Stimulated activated naive CD8-positive, alpha-beta T cell treated with anti-CD3 and anti-CD28 coated beads, Interleukin-15, Interleukin-2, amounts not matched to agents 100 ng/mL and 50 ng/mL, for 24 hours (primary cell): ENCODE measurements around the gene RBM19.

Source experiments
- H3K27ac Mint-ChIP-seq: one replicate; pipeline ENCODE4 v1.8.0; 2021; ENCODE audit warnings: mild to moderate bottlenecking, mixed read lengths
- H3K27me3 Mint-ChIP-seq: one replicate; pipeline ENCODE4 v1.8.0; 2021; ENCODE audit warnings: mixed read lengths
- H3K36me3 Mint-ChIP-seq: one replicate; pipeline ENCODE4 v1.8.0; 2021; ENCODE audit warnings: low read depth, mixed read lengths
- H3K4me1 Mint-ChIP-seq: one replicate; pipeline ENCODE4 v1.8.0; 2021; ENCODE audit warnings: low read depth, mixed read lengths
- H3K4me3 Mint-ChIP-seq: one replicate; pipeline ENCODE4 v1.8.0; 2021; ENCODE audit warnings: mild to moderate bottlenecking, mixed read lengths
- H3K9me3 Mint-ChIP-seq: one replicate; pipeline ENCODE4 v1.8.0; 2021; ENCODE audit warnings: mixed read lengths

The RBM19 gene

GRCh38 chr12:113949321-113950305 is 16.5 kb downstream of the RBM19 start:
- peaks cover 75% of the 10 kb centered on the region for H3K36me3 Mint-ChIP-seq
- no peaks in the 10 kb centered on the region for H3K27me3 Mint-ChIP-seq
- no peaks in the 10 kb centered on the region for H3K4me1 Mint-ChIP-seq
- no peak overlapping the region for H3K27ac Mint-ChIP-seq
- no peaks in the 10 kb centered on the region for H3K9me3 Mint-ChIP-seq
- no peak overlapping the region for H3K4me3 Mint-ChIP-seq

- peaks cover 68% of the 10 kb centered on the region for H3K36me3 Mint-ChIP-seq
- H3K27me3 Mint-ChIP-seq = no peaks in the 10 kb centered on the region
- no peaks in the 10 kb centered on the region for H3K4me1 Mint-ChIP-seq
- H3K4me3 Mint-ChIP-seq = no peak overlapping the region
- no peaks in the 10 kb centered on the region for H3K9me3 Mint-ChIP-seq
- H3K27ac Mint-ChIP-seq = no peak overlapping the region
Observed at GRCh38 chr12:113948151-113948914, 17.8 kb downstream of the RBM19 start.

GRCh38 chr12:113946175-113946574 is 19.9 kb downstream of the RBM19 start:
- Mint-ChIP-seq H3K4me3 (no peak overlapping the region), H3K27me3 (no peaks in the 10 kb centered on the region), H3K27ac (no peak overlapping the region), H3K4me1 (no peaks in the 10 kb centered on the region), H3K36me3 (peaks cover 76% of the 10 kb centered on the region), H3K9me3 (no peaks in the 10 kb centered on the region)

GRCh38 chr12:113945174-113946173 is 20.7 kb downstream of the RBM19 start:
- H3K4me3 Mint-ChIP-seq = no peak overlapping the region

GRCh38 chr12:113942209-113942608 is 23.9 kb downstream of the RBM19 start:
- Mint-ChIP-seq H3K4me3 (no peak overlapping the region), H3K36me3 (peaks cover 67% of the 10 kb centered on the region), H3K9me3 (no peaks in the 10 kb centered on the region), H3K4me1 (no peaks in the 10 kb centered on the region), H3K27me3 (no peaks in the 10 kb centered on the region), H3K27ac (no peak overlapping the region)

More at GRCh38 chr12:113945174-113946173, 20.7 kb downstream of the RBM19 start:
- no peak overlapping the region for H3K27ac Mint-ChIP-seq
- H3K4me1 Mint-ChIP-seq = no peaks in the 10 kb centered on the region
- H3K36me3 Mint-ChIP-seq = peaks cover 74% of the 10 kb centered on the region
- H3K9me3 Mint-ChIP-seq = no peaks in the 10 kb centered on the region
- no peaks in the 10 kb centered on the region for H3K27me3 Mint-ChIP-seq

- H3K27ac Mint-ChIP-seq = no peak overlapping the region
- peaks cover 69% of the 10 kb centered on the region for H3K36me3 Mint-ChIP-seq
- no peaks in the 10 kb centered on the region for H3K4me1 Mint-ChIP-seq
- H3K4me3 Mint-ChIP-seq = no peak overlapping the region
- no peaks in the 10 kb centered on the region for H3K9me3 Mint-ChIP-seq
- H3K27me3 Mint-ChIP-seq = no peaks in the 10 kb centered on the region
Observed at GRCh38 chr12:113941208-113941486, 25.0 kb downstream of the RBM19 start.

GRCh38 chr12:113940357-113941207 is 25.5 kb downstream of the RBM19 start:
- Mint-ChIP-seq H3K9me3 (no peaks in the 10 kb centered on the region), H3K27ac (no peak overlapping the region), H3K4me1 (no peaks in the 10 kb centered on the region), H3K36me3 (peaks cover 74% of the 10 kb centered on the region), H3K27me3 (no peaks in the 10 kb centered on the region), H3K4me3 (no peak overlapping the region)

- Mint-ChIP-seq H3K36me3 (peaks cover 75% of the 10 kb centered on the region), H3K27me3 (no peaks in the 10 kb centered on the region), H3K4me3 (no peak overlapping the region), H3K27ac (no peak overlapping the region), H3K9me3 (no peaks in the 10 kb centered on the region), H3K4me1 (no peaks in the 10 kb centered on the region)
Observed at GRCh38 chr12:113939867-113940266, 26.3 kb downstream of the RBM19 start.

GRCh38 chr12:113938471-113938870 is 27.7 kb downstream of the RBM19 start:
- Mint-ChIP-seq H3K9me3 (no peaks in the 10 kb centered on the region), H3K27ac (no peak overlapping the region), H3K36me3 (peaks cover 76% of the 10 kb centered on the region), H3K4me3 (no peak overlapping the region), H3K27me3 (no peaks in the 10 kb centered on the region), H3K4me1 (no peaks in the 10 kb centered on the region)

- H3K27ac Mint-ChIP-seq = no peak overlapping the region
- no peak overlapping the region for H3K4me3 Mint-ChIP-seq
- H3K27me3 Mint-ChIP-seq = no peaks in the 10 kb centered on the region
- H3K4me1 Mint-ChIP-seq = no peaks in the 10 kb centered on the region
- peaks cover 73% of the 10 kb centered on the region for H3K36me3 Mint-ChIP-seq
- H3K9me3 Mint-ChIP-seq = no peaks in the 10 kb centered on the region
Observed at GRCh38 chr12:113936460-113936859, 29.7 kb downstream of the RBM19 start.

- Mint-ChIP-seq H3K4me1 (peaks cover 4% of the 10 kb centered on the region), H3K27me3 (no peaks in the 10 kb centered on the region), H3K36me3 (peaks cover 74% of the 10 kb centered on the region), H3K27ac (no peak overlapping the region), H3K4me3 (no peak overlapping the region), H3K9me3 (no peaks in the 10 kb centered on the region)
Observed at GRCh38 chr12:113935459-113935858, 30.7 kb downstream of the RBM19 start.

- Mint-ChIP-seq H3K9me3 (no peaks in the 10 kb centered on the region), H3K4me1 (peaks cover 8% of the 10 kb centered on the region), H3K4me3 (no peak overlapping the region), H3K27ac (no peak overlapping the region), H3K27me3 (no peaks in the 10 kb centered on the region), H3K36me3 (peaks cover 75% of the 10 kb centered on the region)
Observed at GRCh38 chr12:113934946-113935345, 31.2 kb downstream of the RBM19 start.

GRCh38 chr12:113934060-113934814 is 31.9 kb downstream of the RBM19 start:
- H3K4me1 Mint-ChIP-seq = peaks cover 16% of the 10 kb centered on the region
- H3K36me3 Mint-ChIP-seq = peaks cover 77% of the 10 kb centered on the region

More at GRCh38 chr12:113934060-113934814, 31.9 kb downstream of the RBM19 start:
- H3K27ac Mint-ChIP-seq = no peak overlapping the region
- H3K27me3 Mint-ChIP-seq = no peaks in the 10 kb centered on the region
- no peak overlapping the region for H3K4me3 Mint-ChIP-seq
- no peaks in the 10 kb centered on the region for H3K9me3 Mint-ChIP-seq
